ENCODE measurements around the gene SERPINB7. TPM values are rescaled to one million over a fixed set of nuclear protein-coding genes. Genes with fewer than 3 reads are reported as not detected.
"Not testable (repeated sequence)": the region's sequence is repeated elsewhere in the genome, so short reads cannot be mapped to it uniquely, and the experiment has no call there.

The SERPINB7 gene
- total RNA-seq (2014; rRNA removed; shearing (Covaris generic)), result 15.7 and 20.8 TPM in 2 replicates

DNA sequence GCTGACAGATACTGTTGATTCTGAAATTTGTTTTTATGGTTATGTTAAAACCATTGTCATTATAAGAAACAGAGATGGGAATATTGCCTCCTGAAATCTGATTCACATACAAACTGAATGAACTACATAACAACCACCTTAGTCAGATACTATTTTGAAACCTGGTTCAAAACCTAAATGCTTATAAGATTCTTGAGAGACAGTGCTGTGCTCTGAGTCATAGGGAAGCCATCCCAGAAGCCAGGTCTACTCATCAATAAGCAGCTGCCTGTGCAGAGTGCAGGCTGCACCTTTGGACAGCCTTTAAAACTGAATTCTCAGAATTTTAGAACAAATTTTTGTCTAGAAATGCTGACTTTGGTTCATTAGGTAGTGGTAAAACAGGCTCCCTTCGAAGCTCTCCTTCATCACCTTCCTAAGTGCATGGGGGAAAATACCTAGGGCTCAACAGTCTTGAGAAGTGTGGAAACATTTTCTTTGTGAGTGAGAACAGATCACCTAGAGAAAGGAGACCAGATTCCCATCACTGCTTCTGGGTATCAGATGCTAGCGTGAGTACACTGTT lies at the start of gene SERPINB7:
TSS of gene SERPINB7 (plus strand) at position 253 of the 565 bp plus-strand sequence. CDS start 6,955 bp downstream, outside the sequence.
- peak; percentile 94 for DNase-seq (ENCODE audit: low read depth)

- DNase-seq (ENCODE audit: low read depth), result peak; percentile 52
Measured at GRCh38 chr18:63725682-63726480, 49.3 kb upstream of the SERPINB7 start.

- DNase-seq (ENCODE audit: low read depth), result peak; percentile 89
Measured at GRCh38 chr18:63730773-63731172, 44.4 kb upstream of the SERPINB7 start.

GRCh38 chr18:63731215-63731614 lies 44.0 kb upstream of the SERPINB7 start:
- no peak for DNase-seq (ENCODE audit: low read depth)

- peak; percentile 86 for DNase-seq (ENCODE audit: low read depth)
Measured at GRCh38 chr18:63736876-63737275, 38.3 kb upstream of the SERPINB7 start.

DNA sequence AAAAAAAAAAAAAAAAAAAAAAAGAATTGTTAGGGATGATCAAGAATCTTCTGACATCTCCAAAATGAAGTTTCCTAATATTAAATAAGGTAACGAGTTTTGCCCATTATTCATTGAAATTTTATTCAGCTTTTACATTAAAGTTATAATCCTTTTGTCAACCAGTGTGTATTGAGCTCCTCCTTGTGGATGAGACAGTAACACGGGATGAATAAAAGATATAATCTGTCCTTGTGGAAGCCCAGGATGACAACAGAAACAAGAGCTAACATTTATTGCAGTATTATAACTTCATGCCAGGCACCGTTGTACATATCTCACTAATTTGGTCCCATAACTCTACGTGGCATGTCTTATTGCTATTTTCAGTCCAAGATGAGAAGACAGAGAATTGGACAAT lies 33.4 kb upstream of the SERPINB7 start:
- DNase-seq (ENCODE audit: low read depth), result peak; percentile 63

DNA sequence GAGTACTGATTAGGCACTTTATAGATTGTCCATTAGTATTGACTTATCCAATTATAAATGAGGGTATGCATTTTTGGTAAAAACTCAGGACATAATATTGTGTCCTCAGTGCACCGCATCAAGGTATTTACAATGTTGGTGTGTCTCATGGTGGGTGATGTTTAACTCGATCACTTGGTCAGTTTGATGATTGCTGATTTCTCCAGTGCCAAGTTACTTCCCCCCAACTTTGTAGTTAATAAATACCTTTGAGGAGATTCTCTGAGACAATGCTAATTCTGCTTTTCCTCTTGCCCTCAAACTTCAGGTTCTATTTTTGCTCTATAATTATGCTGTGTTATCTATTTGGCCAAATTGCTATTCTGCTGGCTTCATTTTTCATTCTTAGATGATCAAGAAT lies 28.2 kb upstream of the SERPINB7 start:
- no peak for DNase-seq (ENCODE audit: low read depth)

DNA sequence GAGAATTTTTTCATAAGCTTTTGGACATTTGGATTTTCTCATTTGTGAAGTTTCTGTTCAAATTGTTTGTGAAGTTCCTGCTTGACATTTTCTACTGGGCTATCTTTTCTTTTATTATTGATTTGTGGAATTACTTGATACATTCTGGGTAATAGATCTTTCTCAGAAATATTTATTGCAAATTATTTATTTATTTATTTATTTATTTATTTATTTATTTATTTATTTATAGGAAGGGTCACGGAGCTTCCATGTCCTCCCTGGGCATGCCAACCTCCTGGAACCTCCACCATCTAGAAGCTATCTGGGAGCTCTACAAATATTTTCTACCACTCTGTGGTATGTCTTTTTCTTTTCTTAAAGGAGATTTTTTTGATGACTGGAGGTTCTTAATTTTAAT lies 25.7 kb upstream of the SERPINB7 start:
- DNase-seq (ENCODE audit: low read depth), result no peak

- no peak for DNase-seq (ENCODE audit: low read depth)
Measured at GRCh38 chr18:63752636-63753035, 22.6 kb upstream of the SERPINB7 start.

DNA sequence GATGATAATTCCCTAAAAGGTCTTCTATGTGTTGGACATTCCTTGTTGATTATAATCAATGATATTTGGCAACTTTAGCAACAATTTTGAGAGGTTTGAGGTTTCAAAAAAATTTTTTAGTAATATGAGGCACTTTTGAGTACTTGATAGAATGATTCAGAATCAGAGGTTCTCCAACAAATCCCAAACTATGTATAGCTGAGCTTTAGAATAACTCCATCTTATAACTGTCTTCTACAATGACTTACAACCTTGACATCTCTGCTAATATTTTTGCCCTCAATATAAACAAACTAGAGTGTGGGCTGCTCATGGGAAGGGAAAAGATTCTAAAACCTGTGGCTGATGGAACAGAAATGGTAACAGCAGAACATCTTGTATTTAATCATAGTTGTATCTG lies 21.5 kb upstream of the SERPINB7 start:
- DNase-seq (ENCODE audit: low read depth), result no peak

DNA sequence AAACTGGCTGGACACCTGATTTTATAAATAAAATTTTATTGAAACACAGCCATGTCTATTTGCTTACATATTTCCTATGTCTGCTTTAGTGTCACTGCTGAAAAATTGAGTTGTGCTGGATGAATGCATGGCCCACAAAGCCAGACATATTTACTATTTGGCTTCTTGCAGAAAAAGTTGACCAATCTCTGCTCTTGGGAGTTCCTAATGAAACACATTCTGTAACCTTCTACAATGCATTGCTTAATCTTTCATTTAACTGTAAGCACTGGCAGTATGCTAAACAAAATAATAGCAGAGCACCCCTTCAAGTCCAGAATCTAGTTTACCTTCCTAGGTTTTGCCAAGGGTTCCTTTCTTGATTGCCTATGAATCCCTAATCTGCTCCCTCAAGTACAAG lies 17.7 kb upstream of the SERPINB7 start:
- no peak for DNase-seq (ENCODE audit: low read depth)

- no peak for DNase-seq (ENCODE audit: low read depth)
Measured at GRCh38 chr18:63758615-63759240, 16.5 kb upstream of the SERPINB7 start.

GRCh38 chr18:63759786-63760185 lies 15.4 kb upstream of the SERPINB7 start:
- DNase-seq (ENCODE audit: low read depth), result not testable (repeated sequence)

- DNase-seq (ENCODE audit: low read depth), result peak; percentile 87
Measured at GRCh38 chr18:63762518-63762917, 12.7 kb upstream of the SERPINB7 start.

DNA sequence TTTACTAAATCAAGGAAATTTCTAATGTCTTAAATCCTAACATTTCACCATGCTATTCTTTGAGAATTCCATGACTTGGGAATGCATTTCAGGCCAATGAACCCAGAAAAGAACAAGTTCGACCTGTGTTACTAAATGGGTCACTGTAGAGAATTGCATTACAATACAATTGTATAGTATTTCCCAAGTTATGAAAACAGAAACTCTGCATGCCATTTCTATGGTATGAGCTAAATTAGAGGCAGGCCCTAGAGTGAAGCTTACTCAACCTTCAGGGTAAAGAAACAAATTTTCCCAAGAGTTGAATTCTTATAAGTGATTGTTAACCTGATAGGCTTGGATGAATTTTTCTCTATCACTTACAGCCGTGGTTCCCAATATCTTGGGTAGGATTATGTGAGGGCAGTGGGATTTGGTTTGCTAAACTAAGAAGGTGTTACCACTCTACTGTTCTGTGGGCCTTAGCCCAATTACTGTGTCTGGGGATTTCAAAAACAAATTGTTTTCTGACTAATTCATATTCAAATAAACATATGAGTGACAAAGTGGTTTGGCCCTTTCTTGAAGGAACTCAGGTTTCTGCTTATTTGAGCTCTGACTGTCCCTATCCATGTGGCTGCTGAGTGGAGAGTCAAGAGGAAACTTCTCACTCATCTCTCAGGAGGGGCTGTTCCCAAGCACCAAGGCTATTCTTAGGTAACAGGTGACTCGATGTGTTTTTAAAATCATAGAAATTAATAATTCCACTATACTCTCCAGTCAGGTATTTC lies 11.2 kb upstream of the SERPINB7 start:
- peak; percentile 53 for DNase-seq (ENCODE audit: low read depth)

DNA sequence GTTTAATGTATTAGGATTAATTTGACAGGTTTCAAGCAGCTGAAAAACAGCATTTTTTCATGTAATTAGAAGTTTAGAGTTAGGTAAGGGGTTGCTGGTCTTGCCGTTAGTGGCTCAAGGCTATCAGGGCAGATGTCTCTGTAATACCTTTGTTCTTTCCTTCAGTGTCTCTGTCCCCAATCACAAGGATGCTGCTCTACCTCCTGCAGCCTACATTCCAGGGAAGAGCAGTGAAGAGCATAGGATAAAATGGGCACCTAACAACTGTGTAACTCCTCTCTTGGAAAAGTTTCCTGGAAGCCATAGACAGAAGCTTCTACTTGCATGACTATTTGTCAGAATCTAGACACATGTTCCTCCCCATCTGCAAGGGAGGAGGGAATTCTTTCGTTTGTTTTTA lies 9.4 kb upstream of the SERPINB7 start:
- DNase-seq (ENCODE audit: low read depth), result no peak

- DNase-seq (ENCODE audit: low read depth), result no peak
Measured at GRCh38 chr18:63773551-63773950, 1.7 kb upstream of the SERPINB7 start.

DNA sequence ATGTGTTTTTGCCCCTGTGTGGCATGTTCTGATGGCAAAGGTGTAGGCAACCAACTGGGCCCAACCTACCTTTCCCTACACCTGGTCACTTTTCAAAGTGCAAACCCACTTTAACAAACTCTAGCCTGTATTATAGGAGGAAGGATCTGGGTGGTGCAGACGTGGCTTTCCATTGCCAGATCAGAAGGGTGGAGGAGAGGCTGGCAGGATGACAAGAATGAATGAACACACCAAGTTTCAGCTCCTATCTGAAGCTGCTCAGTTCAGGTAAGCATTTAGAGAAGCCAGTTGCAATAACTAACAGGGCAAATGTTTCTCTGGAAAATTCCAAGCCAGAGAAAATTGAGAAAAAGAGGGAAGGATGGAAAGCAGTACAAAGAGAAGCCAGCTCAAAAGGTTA lies 707 bp upstream of the SERPINB7 start:
- DNase-seq (ENCODE audit: low read depth), result peak; percentile 37

- DNase-seq (ENCODE audit: low read depth), result no peak
Measured at GRCh38 chr18:63779386-63779785, 4.2 kb downstream of the SERPINB7 start.

GRCh38 chr18:63783394-63783793 lies 8.2 kb downstream of the SERPINB7 start:
- DNase-seq (ENCODE audit: low read depth), result peak; percentile 14

DNA sequence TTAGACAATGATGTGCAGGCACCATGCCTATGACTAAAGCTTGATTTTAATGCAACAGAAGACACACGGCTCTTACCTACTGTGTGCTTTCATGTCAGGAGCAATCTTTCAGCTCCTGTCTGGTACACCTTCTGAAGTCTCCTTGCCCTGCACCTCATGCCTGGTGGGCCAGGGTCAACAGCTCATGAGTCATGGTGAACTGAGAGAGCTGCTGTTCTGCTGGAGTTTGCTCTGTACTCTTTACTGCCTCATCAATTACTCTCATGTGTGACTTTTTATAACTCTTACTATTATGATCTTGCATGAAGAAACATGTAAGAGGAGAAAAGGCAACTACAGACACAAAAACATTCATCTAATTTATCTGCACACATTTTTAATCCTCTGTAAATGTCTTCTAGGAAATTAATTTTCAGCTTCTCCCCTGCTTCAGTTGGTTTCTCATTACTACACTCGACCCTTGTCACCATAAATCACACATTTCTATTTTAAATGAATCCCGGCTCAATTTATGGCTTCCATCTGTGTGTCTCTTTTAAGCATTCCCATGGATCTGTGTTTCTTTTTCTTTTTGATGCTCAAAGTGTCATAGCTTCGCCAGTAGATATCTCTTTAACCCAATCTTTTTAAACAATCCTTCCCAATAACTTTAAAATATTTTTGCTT lies 9.7 kb downstream of the SERPINB7 start:
- no peak for DNase-seq (ENCODE audit: low read depth)

DNA sequence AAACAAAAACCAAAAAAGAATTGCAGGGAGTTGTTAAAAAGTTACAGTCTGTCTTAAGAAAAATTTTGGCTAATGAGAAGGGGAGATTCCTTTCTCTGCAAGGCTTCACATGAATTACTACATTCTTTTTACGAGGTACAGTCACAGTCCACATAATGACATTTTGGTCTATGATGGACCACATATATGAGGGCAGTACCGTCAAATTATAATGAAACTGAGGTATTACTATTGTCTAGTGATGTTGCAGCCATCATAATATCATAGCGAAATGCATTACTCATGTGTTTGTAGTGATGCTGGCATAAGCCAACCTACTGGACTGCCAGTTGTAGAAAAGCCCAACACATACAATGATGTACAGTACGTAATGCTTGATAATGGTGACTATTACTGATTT lies 12.5 kb downstream of the SERPINB7 start:
- DNase-seq (ENCODE audit: low read depth), result peak; percentile 76
